ENCODE data around the gene CSH2. TPM values are rescaled to one million over a fixed set of nuclear protein-coding genes. Genes with fewer than 3 reads are reported as not detected.
A peak's percentile ranks its signal among the peaks of the same experiment; 100 is the strongest.
"Not testable (repeated sequence)": the region's sequence is repeated elsewhere in the genome, so short reads cannot be mapped to it uniquely, and the experiment has no call there.

The CSH2 gene
- total RNA-seq, 1 experiment from 2014 or later: not detected

GRCh38 chr17:63866625-63867024, 6.9 kb downstream of the CSH2 start:
- not testable (repeated sequence) for DNase-seq (ENCODE audit: extremely low read depth, low read depth)

DNA sequence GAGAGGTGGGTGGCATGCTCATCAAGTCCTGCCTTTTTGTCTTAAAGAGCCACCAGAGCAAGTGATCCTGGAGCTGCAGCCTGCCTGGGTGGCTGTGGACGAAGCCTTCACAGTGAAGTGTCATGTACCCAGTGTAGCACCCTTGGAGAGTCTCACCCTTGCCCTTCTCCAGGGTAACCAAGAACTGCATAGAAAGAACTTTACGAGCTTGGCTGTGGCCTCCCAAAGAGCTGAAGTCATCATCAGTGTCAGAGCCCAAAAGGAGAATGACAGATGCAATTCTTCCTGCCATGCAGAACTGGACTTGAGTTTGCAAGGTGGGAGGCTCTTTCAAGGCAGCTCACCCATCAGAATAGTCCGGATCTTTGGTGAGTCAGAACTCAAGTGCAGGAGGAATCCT, 14.2 kb downstream of the CSH2 start:
- DNase-seq (ENCODE audit: extremely low read depth, low read depth): no peak

GRCh38 chr17:63856425-63856824, 17.1 kb downstream of the CSH2 start:
- DNase-seq (ENCODE audit: extremely low read depth, low read depth): not testable (repeated sequence)

DNA sequence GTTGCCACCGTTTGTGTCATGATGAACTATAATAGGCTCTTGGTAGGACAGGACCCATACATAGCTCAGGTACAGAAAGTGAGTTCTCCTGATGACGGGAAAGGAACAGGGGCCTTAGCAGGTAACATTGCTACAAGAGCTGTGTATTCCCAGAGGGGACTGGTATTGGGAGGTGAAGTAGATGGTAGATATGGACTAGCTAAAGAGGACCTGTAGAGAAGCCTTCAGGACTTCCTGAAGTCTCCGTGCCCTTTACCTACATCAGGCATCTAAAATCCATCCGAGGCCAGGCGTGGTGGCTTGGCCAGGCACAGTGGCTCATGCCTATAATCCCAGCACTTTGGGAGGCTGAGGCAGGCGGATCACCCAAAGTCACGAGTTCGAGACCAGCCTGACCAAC, 18.3 kb downstream of the CSH2 start:
- no peak for DNase-seq (ENCODE audit: extremely low read depth, low read depth)

- DNase-seq (ENCODE audit: extremely low read depth, low read depth): no peak
Observed at GRCh38 chr17:63854709-63855108, 18.8 kb downstream of the CSH2 start.

DNA sequence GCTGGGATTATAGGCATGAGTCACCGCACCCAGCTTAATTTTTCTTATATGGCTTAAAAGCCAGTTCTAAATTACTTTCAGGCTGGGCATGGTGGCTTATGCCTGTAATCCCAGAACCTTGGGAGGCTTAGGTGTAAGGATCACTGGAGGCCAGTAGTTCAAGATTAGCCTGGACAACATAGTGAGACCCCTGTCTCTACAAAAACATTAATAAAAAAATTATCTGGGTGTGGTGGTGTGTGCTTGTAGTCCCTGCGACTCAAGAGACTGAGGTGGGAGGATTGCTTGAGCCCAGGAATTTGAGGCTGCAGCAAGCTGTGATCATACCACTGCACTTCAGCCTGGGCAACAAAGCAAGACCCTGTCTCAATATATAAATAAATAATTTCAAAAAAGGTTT, 20.2 kb downstream of the CSH2 start:
- no peak for DNase-seq (ENCODE audit: extremely low read depth, low read depth)

GRCh38 chr17:63850401-63850800, 23.1 kb downstream of the CSH2 start:
- DNase-seq (ENCODE audit: extremely low read depth, low read depth): no peak

DNA sequence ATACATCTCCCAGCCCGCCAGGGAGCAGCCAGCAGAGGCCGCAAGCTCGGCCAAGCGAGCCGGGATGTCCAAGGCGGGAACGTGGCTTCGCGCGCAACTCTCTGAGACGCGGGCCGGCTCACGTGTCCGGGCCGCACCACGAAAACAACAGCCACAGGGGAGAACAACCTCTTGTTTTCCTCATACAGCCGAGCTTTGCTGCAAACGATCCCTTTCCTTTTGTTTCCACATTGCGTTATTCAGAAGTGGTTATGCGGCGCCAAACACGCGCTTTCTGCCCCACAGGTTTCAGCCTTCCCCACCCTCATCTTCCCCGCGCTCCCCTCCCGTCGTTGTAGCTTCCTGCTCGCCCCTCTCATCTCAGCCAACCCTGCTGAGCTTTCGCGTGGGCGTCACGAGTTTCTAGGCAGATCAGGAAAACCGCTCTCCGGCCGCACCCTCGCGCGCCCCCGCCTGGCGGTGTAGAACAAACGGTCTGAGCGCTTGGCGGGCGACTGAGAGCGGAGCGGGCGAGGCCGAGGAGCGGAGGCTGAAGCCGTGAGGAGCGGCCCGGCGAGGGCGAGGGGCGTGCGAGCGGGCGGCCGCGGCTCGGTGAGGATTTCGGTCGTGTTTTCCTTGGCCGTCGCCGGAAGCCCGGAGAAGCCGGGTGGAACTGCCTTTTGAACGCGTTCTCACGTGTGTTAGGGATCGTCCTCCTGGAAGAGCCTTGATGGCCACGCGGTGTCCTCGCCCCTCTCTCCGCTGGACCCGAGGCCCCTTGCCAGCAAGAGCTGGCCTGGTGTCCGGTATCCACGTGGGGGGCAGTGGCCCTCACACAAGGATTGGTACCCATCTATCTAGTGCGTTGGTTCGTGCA, 24.4 kb downstream of the CSH2 start:
- peak; percentile 91 for DNase-seq (ENCODE audit: extremely low read depth, low read depth)

DNA sequence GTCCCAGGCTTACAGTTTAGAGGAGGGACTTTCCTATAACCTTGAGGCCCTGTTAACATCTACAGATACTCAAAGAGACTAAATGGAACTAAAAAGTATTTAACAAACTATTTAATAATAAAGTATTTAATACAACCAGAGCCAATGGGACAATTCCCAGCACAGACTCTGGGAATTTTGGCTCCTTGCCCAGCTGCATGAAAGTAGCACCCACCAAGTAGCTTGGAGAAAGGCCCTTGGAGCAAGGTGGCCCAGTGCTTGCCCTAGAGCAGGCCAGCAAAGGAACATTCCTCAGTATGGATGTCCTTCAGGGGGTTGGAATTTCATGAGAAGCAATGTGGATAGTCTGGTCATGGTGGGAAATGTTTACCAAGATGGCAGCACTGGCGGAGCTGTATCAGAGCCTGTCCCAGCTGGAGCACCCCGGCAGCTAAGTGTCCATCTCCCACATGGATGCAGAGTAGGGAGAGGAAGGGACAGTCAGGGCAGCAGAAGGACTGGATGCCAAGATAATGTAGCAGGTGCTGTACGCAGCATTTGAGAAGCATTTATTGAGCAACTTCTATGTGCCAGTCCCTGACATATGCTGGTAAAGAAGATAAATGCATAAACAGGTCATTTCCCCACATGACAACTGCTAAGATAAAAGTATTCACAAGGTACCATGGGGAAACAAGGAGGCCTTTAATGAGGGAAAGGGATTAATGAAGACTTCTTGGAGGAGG, 25.8 kb downstream of the CSH2 start:
- DNase-seq (ENCODE audit: extremely low read depth, low read depth): no peak

DNA sequence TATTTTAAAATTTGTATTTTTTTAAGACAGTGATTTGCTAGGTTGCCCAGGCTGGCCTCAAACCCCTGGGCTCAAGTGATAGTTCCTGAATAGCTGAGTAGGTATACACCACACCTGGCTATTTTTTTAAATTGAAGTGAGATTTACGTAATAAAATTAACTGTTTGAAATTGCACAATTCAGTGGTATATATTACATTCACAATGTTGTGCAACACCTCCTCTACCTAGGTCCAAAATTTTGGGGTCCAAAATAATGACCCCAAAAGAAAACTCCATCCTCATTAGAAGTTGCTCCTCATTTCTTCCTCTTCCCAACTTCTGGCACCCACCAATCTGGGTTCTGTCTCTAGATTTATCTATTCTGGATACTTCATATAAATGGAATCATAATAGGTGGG, 28.0 kb downstream of the CSH2 start:
- DNase-seq (ENCODE audit: extremely low read depth, low read depth): no peak

DNA sequence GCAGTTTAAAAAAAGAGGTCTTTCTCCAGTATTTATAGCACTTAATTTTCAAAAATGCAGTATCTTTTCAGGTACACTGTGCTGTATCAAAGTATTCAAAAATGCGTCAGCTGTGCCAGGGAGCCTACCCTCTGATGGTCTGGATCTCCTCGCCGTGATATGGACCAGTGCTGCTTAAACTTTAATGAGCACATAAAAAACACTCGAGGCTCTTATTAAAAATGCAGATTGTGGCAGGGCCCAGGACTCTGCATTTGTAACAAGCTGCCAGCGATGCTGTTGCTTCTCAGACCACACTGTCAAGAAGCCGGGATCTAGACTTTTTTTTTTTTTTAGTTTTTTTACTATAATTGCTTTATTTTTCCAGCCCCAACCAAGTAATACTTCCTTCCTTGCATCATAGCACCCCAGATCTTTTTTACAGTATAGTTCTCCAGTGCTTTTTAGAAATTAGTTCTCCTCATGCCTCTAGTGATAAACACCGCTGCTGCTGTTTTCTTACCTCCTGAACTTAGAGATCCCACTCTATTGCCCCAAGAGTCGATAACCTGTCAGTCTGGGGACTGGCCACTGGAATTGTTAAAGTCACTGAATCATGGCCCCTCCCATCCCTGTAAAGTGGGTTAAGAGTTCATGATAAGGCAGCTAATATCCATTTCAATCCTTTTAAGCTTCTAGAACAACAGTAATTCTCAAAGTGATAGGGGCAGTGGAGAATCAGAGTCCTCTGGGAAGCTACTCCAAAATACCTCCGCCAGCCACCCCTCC, 29.4 kb downstream of the CSH2 start:
- DNase-seq (ENCODE audit: extremely low read depth, low read depth): no peak

- DNase-seq (ENCODE audit: extremely low read depth, low read depth): not testable (repeated sequence)
Observed at GRCh38 chr17:63843387-63843888, 30.0 kb downstream of the CSH2 start.

GRCh38 chr17:63842540-63843386, 30.7 kb downstream of the CSH2 start, which contains the start of gene SMARCD2:
TSS of gene SMARCD2 (minus strand) at chr17:63842685. CDS start at chr17:63842674, 11 bp downstream.
- DNase-seq (ENCODE audit: extremely low read depth, low read depth): peak; percentile 98

DNA sequence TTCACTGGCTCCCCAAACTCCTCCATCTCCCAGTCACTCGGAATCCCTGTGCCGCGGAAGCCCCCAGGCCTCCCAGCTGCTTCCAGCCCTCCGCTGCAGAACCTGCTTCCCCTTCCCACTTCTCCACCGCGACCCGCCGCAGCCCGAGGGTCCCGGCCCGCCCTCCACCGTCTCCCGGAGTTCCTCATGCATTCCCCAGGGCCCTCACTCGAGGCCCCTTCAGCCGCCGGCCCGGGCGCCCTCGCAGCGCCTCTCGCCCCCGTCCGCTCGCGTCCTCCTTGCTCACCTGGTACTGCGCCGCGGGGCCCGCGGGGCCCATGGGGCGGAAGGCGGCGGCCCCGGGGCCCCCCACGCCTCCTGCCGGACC, 31.3 kb downstream of the CSH2 start:
- DNase-seq (ENCODE audit: extremely low read depth, low read depth): no peak

DNA sequence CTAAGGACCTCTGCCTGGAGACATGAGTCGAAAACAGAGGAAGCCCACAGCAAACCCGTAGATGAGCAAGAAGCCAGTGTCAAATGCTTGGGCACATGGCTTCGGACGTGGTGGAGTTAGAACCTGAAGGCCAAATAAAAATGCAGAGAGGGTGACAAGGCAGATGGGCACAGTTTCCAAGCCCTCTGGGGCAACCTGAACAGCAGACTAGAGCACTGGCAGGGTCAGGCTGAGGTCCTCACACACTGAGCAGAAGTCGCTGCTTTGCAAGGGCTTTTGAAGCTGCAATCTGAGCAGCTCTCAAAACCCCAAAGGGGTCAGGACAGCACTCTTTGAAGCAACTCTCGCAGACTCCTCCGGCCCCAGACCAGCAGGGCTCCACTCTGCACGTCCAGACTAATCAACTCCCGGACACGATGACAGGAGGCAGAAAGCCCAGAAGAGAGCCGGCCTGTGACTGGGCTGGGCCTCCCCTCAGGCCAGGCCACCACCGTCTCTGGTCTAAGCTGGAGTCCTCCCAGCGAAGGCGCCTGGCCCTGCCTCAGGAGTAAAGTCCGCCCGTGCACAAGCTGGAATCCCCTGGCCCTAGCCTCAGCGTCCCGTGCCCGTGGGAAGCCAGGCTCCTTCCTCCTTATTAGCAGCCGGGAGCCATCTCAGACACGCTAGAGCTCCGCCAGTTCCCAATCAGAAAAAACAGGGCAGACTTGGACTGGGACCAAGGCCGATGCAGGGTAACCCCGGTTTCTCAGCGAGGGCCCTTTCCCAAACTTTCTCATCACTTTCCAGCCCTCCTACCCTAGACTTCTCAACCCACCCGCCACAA, 31.9 kb downstream of the CSH2 start:
- DNase-seq (ENCODE audit: extremely low read depth, low read depth): no peak

GRCh38 chr17:63840591-63841349, 32.7 kb downstream of the CSH2 start:
- no peak for DNase-seq (ENCODE audit: extremely low read depth, low read depth)

GRCh38 chr17:63838631-63839171, 34.8 kb downstream of the CSH2 start:
- DNase-seq (ENCODE audit: extremely low read depth, low read depth): no peak

- DNase-seq (ENCODE audit: extremely low read depth, low read depth): no peak
Observed at GRCh38 chr17:63837962-63838600, 35.4 kb downstream of the CSH2 start.

Measured in NCI-H460 (cell line).